ENCODE measurements around the gene ANKRD50. TPM values are rescaled to one million over a fixed set of nuclear protein-coding genes. Genes with fewer than 3 reads are reported as not detected.
A peak's percentile ranks its signal among the peaks of the same experiment; 100 is the strongest.

Gene ANKRD50
- total and polyA plus RNA-seq, 2 of the 13 experiments (the other 11 are each of a cell fraction or from before 2014, with no cell fraction given): 2.4 to 4.4 TPM

DNA sequence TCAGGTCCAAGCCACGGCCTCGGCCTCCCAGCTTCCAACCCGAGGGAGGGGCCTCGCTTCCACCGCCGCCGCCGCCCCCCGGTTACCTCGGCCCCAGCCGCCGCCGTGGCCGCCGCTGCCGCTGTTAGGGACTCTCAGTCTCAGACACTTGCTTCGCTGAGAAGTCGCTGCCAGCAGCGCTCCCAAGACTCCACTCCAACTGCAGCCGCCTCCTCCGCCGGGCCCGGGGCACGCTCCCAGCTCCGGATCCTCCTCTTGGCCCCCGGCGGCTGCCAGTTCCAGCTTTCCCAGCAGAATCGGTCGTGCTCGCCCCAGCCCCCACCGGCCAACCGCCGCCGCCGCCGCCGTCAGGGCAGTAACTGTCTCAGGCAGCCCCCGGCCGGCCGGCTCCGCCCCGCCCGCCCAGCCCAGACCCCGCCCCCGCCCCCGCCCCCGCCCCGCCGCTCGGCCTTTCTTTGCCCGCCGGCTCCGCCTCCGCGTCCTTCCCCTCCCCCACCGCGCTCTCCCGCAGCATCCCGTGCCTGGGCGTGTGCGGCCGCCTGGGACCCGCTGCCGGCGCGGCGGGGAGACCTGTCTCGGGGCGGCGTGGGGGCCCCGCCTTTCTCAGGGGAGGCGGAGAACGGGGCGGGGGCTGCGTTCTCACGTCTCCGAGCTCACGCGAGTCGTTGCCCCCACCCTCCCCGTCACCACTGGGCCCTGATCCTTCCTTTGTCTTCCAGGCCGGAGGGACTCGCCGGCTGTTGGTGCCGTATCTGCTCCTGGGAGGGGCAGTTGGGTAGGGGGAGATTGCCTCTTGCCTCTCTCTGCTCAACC is at the start of gene ANKRD50 (continued):
- TF ChIP-seq, protein P1, sequence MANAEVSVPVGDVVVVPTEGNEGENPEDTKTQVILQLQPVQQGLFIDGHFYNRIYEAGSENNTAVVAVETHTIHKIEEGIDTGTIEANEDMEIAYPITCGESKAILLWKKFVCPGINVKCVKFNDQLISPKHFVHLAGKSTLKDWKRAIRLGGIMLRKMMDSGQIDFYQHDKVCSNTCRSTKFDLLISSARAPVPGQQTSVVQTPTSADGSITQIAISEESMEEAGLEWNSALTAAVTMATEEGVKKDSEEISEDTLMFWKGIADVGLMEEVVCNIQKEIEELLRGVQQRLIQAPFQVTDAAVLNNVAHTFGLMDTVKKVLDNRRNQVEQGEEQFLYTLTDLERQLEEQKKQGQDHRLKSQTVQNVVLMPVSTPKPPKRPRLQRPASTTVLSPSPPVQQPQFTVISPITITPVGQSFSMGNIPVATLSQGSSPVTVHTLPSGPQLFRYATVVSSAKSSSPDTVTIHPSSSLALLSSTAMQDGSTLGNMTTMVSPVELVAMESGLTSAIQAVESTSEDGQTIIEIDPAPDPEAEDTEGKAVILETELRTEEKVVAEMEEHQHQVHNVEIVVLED (CRISPR knock-in tag; IDR thresholded peaks at IDR 0.05; ENCODE audit: borderline replicate concordance): no peak; the same call in 1 of the 2 replicates
- TF ChIP-seq BCL6 (CRISPR knock-in tag; IDR thresholded peaks at IDR 0.05) (no peak), KMT2A (CRISPR knock-in tag; IDR thresholded peaks at IDR 0.05) (no peak), PTBP1 (IDR thresholded peaks at IDR 0.05; ENCODE audit: low read depth, low read length, poor library complexity, severe bottlenecking) (no peak), ARHGAP35 (CRISPR knock-in tag; IDR thresholded peaks at IDR 0.05; ENCODE audit: borderline replicate concordance) (no peak), ZNF24 (IDR thresholded peaks at IDR 0.05) (no peak), RFXAP (CRISPR knock-in tag; IDR thresholded peaks at IDR 0.05; ENCODE audit: borderline replicate concordance) (no peak), SMARCC2 (IDR thresholded peaks at IDR 0.05) (no peak), ZNF12 (CRISPR knock-in tag; IDR thresholded peaks at IDR 0.05) (no peak; the same call in 1 of the 2 replicates), ZNF772 (CRISPR knock-in tag; IDR thresholded peaks at IDR 0.05) (no peak), MED1 (CRISPR knock-in tag; IDR thresholded peaks at IDR 0.05) (no peak)
- TF ChIP-seq, protein P2, sequence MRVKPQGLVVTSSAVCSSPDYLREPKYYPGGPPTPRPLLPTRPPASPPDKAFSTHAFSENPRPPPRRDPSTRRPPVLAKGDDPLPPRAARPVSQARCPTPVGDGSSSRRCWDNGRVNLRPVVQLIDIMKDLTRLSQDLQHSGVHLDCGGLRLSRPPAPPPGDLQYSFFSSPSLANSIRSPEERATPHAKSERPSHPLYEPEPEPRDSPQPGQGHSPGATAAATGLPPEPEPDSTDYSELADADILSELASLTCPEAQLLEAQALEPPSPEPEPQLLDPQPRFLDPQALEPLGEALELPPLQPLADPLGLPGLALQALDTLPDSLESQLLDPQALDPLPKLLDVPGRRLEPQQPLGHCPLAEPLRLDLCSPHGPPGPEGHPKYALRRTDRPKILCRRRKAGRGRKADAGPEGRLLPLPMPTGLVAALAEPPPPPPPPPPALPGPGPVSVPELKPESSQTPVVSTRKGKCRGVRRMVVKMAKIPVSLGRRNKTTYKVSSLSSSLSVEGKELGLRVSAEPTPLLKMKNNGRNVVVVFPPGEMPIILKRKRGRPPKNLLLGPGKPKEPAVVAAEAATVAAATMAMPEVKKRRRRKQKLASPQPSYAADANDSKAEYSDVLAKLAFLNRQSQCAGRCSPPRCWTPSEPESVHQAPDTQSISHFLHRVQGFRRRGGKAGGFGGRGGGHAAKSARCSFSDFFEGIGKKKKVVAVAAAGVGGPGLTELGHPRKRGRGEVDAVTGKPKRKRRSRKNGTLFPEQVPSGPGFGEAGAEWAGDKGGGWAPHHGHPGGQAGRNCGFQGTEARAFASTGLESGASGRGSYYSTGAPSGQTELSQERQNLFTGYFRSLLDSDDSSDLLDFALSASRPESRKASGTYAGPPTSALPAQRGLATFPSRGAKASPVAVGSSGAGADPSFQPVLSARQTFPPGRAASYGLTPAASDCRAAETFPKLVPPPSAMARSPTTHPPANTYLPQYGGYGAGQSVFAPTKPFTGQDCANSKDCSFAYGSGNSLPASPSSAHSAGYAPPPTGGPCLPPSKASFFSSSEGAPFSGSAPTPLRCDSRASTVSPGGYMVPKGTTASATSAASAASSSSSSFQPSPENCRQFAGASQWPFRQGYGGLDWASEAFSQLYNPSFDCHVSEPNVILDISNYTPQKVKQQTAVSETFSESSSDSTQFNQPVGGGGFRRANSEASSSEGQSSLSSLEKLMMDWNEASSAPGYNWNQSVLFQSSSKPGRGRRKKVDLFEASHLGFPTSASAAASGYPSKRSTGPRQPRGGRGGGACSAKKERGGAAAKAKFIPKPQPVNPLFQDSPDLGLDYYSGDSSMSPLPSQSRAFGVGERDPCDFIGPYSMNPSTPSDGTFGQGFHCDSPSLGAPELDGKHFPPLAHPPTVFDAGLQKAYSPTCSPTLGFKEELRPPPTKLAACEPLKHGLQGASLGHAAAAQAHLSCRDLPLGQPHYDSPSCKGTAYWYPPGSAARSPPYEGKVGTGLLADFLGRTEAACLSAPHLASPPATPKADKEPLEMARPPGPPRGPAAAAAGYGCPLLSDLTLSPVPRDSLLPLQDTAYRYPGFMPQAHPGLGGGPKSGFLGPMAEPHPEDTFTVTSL (CRISPR knock-in tag; IDR thresholded peaks at IDR 0.05; ENCODE audit: borderline replicate concordance): no peak
- TF ChIP-seq, protein P3, sequence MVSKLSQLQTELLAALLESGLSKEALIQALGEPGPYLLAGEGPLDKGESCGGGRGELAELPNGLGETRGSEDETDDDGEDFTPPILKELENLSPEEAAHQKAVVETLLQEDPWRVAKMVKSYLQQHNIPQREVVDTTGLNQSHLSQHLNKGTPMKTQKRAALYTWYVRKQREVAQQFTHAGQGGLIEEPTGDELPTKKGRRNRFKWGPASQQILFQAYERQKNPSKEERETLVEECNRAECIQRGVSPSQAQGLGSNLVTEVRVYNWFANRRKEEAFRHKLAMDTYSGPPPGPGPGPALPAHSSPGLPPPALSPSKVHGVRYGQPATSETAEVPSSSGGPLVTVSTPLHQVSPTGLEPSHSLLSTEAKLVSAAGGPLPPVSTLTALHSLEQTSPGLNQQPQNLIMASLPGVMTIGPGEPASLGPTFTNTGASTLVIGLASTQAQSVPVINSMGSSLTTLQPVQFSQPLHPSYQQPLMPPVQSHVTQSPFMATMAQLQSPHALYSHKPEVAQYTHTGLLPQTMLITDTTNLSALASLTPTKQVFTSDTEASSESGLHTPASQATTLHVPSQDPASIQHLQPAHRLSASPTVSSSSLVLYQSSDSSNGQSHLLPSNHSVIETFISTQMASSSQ (IDR thresholded peaks at IDR 0.05; ENCODE audit: low read depth): no peak
- TF ChIP-seq, protein P3 (CRISPR knock-in tag; IDR thresholded peaks at IDR 0.05; ENCODE audit: borderline replicate concordance): peak; percentile 11; the same call in 1 of the 2 replicates
- TF ChIP-seq, protein P4, sequence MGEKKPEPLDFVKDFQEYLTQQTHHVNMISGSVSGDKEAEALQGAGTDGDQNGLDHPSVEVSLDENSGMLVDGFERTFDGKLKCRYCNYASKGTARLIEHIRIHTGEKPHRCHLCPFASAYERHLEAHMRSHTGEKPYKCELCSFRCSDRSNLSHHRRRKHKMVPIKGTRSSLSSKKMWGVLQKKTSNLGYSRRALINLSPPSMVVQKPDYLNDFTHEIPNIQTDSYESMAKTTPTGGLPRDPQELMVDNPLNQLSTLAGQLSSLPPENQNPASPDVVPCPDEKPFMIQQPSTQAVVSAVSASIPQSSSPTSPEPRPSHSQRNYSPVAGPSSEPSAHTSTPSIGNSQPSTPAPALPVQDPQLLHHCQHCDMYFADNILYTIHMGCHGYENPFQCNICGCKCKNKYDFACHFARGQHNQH (CRISPR knock-in tag; IDR thresholded peaks at IDR 0.05): no peak
